Right ventricle myocardium inferior (tissue), 1 donor: ENCODE measurements around the gene ACOX2. TPM values are rescaled to one million over a fixed set of nuclear protein-coding genes. Genes with fewer than 3 reads are reported as not detected.
"Not testable (repeated sequence)": the region's sequence is repeated elsewhere in the genome, so short reads cannot be mapped to it uniquely, and the experiment has no call there.

Experiments
- ATAC-seq: fragments of 200-7000 bp; cut with Tn5 transposase; one replicate; pipeline ENCODE4 v1.9.1; 2020; ENCODE audit warnings: mild to moderate bottlenecking, moderate library complexity
- DNase-seq: peaks from one replicate; pipeline ENCODE4 v3.0.0; 2021; ENCODE audit errors: missing footprints
- intact Hi-C: fragments of 100-400 bp; cut with DNase I; formaldehyde crosslinking; loops from one replicate; pipeline ENCODE4 v1.11.0; 2022
- total RNA-seq: library from RNA; stranded (reverse); fragmentation: NEBNext Ultra II Directional; extraction: Animal tissue kit (Norgen Biotek cat#: 25700); gene quantifications from one replicate; pipeline ENCODE4 v1.2.1, GENCODE V29; 2021
- donor health status: DM: no; HTN: yes; CAD: no; lungs with severe emphysema.

Gene ACOX2
- total RNA-seq, 1 donor from 2014 or later, result 33.4 TPM

DNA sequence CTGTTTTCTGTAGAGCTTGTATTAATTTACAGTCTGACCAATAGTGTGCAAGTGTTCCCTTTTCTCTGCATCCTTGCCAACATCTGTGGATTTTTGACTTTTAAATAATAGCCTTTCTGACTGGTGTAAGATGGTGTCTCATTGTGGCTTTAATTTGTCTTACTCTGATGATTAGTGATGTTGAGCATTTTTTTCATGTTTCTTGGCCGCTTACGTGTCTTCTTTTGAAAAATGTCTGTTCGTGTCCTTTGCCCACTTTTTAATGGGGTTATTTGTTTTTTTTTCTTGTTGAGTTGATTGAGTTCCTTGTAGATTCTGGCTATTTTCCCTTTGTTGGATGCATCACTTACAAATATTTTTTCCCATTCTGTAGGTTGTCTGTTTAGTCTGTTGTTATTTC is 7.6 kb upstream of the ACOX2 start:
- no peak for ATAC-seq

GRCh38 chr3:58540176-58540858 is 3.3 kb upstream of the ACOX2 start:
- no peak for DNase-seq
- no peak for ATAC-seq
- intact Hi-C loops, result no loop called here

More for the DNA sequence above, 7.6 kb upstream of the ACOX2 start:
- intact Hi-C loops, result no loop called here
- DNase-seq, result no peak

DNA sequence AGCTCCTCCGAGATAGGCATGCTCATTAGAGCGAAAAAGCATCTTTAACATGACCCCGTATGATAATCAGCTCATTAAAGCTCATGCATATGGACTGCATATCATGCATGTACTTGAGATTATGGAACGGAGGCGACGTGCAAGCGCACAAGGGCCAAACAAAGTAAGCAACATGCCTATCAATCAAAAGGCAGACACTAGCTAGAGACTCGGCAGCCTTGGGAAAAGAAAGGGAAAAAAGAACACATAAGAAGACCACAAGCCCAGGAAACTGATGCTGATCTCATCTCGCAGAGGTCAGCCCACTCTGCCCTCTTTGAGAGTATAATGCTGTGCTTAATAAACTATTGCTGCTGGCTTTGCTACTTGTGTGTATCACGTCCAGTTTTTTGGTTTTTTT is 2.6 kb upstream of the ACOX2 start:
- no peak for DNase-seq
- intact Hi-C loops, result no loop called here
- ATAC-seq, result no peak

DNA sequence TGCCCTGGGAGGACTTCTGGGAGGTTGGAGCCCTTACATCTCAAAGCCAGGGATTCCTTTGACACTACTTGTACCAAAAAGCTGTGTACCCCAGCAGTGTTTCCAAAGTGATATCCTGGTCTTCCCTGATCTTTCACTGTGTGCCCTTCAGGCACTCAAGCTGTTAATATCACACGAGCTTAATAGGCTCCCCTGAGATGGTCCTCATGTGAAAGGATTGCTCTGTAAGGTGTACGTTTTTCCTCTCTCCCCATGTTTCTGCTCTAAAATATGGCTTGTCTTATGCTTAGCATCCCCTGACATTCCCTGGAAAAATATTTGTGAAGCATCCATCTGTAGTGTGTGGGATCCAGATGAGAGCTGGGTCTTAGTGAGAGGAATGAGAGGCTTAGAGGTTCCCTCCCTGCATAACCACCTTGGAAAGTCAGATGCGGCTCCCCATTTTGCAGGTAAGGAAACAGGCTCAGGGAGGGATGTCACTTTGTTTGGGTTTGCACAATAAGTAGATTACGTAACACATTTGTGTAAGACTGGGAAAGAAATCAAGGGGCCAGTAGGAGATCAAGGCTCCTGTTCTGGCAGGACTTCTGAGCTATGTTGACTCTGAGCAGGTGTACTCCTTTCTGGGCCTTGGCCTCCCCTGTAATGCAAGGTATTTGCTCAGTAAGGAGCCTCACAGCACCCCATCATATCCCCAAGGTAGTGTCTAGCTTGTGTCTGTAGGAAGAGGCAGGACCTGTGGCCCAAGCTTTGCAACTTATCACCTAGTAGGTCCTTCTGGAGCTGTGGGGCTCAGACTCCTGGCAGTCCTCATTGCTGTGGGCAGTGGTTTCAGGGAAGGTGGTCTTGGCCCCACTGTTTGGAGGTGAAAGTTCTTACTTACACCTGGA is 667 bp upstream of the ACOX2 start:
- DNase-seq (no peak), ATAC-seq (no peak)
- intact Hi-C loops, result no loop called here

- intact Hi-C loops, result no loop called here
- DNase-seq (no peak), ATAC-seq (no peak)
These were observed 1.2 kb downstream of the ACOX2 start for GRCh38 chr3:58535531-58536500.

DNA sequence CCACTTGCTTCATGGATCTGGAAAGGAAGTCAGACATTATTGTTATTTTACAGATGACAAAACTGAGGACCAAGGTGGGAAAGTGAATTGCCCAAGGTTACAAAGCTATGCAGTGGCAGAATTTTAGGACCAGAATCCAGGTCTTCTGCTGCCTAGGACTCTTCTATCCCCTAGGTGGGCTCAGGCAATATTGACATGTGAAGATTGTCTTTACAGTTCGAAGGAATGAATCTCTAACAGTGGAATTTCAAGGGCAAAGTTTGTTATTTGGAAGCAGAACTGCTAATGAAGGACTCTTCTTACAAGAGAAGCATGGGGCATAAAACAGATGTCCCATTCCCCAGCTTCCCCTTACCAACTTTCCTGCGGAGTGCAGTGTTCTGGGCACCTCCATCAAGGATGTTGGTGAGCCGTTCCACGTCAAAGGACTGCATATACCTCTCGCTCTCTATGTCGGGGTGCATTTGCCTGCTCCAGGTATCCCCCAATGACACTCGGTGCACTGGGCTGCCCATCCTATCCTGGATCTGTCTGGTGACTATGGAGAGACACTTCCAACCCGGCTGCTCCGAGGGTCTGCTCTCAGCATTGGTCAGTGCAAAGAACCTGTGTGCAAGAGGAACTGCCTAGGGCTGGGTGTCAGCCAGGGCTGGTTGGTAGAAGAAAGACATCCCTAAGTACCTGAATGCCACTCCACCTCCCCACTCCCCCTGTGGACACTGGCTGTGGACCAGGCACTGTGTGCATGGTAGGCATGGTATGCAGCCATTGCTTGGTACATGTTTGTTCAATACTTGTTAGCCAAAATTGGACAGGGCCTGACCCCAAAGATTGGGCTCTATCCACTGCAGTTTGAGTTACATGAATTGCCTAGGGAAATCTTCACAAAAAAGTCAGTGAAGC is 2.1 kb downstream of the ACOX2 start:
- intact Hi-C loops, result loop anchor here (5.0 kb wide), 2 partner anchors 213 to 228 kb away; partner anchors contain the start of genes HTD2 and RPP14
- no peak for ATAC-seq
- DNase-seq, result no peak

GRCh38 chr3:58532794-58533220 is 4.2 kb downstream of the ACOX2 start:
- intact Hi-C loops, result loop anchor here (2.0 to 5.0 kb wide), 3 partner anchors 70 to 226 kb away; partner anchors contain the start of genes HTD2 and RPP14
- DNase-seq (peak; percentile 87), ATAC-seq (peak; percentile 45)

DNA sequence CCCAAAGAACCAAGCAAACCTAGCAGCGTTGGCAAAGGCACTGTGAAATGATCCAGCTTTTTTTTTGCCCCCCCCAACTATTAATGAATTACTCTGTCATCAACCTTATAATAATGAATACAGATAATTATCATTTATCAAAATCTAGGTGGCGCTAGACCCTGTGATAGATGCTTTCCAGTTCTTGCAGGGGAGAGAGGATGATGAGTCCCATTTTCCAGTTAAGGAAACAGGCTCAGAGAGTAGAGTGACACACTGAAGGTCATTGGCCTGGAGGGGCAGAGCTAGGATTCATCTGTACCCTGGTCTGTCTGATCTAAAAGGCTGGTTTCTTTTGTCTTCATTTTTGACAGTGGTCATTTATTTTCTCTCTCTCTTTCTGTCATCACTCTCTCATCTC is 5.0 kb downstream of the ACOX2 start:
- DNase-seq, result no peak
- no peak for ATAC-seq
- intact Hi-C loops, result loop anchor here (2.0 to 5.0 kb wide), 3 partner anchors 69 to 225 kb away; partner anchors contain the start of genes HTD2 and RPP14

GRCh38 chr3:58531555-58531954 is 5.4 kb downstream of the ACOX2 start:
- ATAC-seq (no peak), DNase-seq (no peak)
- intact Hi-C loops, result loop anchor here (5.0 kb wide), 2 partner anchors 209 to 224 kb away; partner anchors contain the start of genes HTD2 and RPP14

- intact Hi-C loops, result loop anchor here (5.0 kb wide), 2 partner anchors 208 to 223 kb away; partner anchors contain the start of genes HTD2 and RPP14
- DNase-seq (no peak), ATAC-seq (no peak)
These were observed 6.6 kb downstream of the ACOX2 start for GRCh38 chr3:58530354-58530865.

DNA sequence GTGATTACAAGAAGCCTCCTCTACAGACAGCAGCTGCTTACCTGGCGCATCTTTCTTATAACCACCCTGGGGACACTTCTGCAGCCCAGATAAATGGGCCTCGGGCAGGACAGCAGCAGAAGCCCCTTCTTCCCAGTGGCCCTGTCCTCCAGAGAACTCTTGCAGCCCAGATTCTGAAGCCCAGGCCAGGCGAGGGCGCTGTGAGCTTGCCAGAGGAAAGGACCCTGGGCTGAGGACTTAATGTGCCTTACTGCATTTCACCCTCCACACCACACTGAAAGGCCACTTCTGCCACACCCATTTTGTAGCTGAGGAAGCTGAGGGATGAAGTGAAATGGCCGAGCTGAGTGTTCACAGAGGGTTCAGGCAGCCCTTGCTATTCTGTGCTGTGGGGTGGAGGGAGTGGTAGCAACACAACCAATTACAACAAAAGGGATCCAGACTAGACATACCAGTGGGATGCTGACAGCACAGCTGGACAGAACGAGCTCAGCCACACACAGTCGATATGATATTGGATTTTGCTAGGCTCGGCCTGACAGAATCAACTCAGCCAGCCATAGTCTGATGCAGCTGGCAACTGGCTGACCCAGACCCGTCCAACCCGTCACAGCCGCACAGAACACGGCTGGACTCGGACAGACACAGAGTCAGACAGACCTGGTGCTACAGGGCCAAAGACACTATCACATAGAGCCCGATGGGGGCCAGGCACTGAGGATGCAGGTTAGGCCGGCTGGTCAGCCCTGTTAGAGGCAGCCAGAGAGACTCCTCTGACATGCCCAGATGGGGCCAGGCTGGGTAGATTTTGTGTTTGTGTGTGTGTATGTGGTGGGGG is 7.3 kb downstream of the ACOX2 start:
- DNase-seq, result no peak
- no peak for ATAC-seq
- intact Hi-C loops, result loop anchor here (5.0 kb wide), 2 partner anchors 207 to 222 kb away; partner anchors contain the start of genes HTD2 and RPP14

DNA sequence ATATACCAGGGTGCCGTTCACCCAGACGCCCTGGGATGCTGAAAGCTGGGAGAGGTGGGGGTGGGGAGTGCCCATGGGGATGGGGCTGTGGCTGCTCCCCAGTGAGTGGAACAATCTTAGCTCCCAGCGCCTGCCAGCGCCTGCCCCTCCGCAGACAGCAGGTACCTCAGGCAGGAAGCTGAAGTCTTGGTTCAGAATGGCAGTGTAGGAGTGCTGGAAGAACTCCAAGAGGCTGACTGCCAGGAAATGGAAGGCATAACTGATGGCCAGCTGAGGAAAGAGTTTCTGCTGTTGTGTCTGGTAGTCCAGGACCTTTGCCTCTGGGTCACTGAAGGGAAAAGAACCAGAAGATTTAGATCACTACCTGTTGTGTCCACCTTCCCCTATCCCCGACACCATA is 8.4 kb downstream of the ACOX2 start:
- DNase-seq (no peak), ATAC-seq (no peak)
- intact Hi-C loops, result no loop called here

DNA sequence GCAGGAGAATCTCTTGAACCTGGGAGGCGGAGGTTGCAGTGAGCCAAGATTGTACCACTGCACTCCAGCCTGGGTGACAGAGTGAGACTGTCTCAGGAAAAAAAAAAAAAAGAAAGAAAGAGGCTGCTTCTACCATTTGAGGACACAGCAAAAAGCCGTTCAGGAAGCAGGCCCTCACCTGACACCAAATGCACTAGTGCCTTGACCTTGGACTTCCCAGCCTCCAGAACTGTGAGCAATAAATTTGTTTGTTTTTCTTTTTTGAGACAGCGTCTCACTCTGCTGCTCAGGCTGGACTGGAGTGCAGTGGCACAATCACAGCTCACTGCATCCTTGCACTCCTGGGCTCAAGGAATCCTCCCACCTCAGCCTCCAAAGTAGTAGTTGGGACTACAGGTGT is 9.6 kb downstream of the ACOX2 start:
- intact Hi-C loops, DNase-seq, ATAC-seq: not testable (repeated sequence)

DNA sequence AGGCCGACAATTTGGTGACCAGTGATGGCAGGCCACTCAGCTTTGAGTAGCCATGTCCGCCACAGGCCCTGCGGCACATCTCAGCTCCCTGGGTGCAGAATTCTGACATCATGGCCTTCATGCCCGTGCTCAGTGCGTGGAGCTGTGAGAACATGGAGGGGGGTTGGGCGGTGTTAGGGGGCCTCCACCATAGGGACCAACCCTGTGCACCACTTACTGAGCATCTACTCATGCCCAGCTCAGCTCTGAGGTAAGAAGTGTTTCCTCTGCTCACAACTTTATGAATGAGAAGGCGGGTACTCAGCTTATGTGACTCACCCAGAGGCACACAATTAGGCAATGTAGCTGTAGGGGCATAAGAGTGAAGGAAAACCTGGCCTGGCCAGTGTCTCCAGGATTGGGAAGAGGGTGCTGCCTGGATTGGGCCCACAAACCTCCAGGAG is 10.5 kb downstream of the ACOX2 start:
- intact Hi-C loops, result no loop called here
- ATAC-seq, result no peak
- DNase-seq, result no peak

GRCh38 chr3:58524326-58524888 is 12.6 kb downstream of the ACOX2 start:
- ATAC-seq, result no peak
- intact Hi-C loops, result no loop called here
- no peak for DNase-seq
